ENCODE data around the gene SLC8A3. TPM values are rescaled to one million over a fixed set of nuclear protein-coding genes. Genes with fewer than 3 reads are reported as not detected.

Gene SLC8A3
- total and polyA plus RNA-seq, 2 of the 13 experiments (the other 11 are each of a cell fraction or from before 2014, with no cell fraction given) = 0.01 to 0.02 TPM

GRCh38 chr14:70045844-70046535 is 142.8 kb downstream of the SLC8A3 start (continued):
- TF ChIP-seq ZNF773 (CRISPR knock-in tag; IDR thresholded peaks at IDR 0.05; ENCODE audit: borderline replicate concordance) (no peak), KAT8 (CRISPR knock-in tag; IDR thresholded peaks at IDR 0.05) (peak; percentile 80), DNMT1 (CRISPR knock-in tag; IDR thresholded peaks at IDR 0.05) (no peak), TRAFD1 (CRISPR knock-in tag; IDR thresholded peaks at IDR 0.05; ENCODE audit: borderline replicate concordance) (peak; percentile 42; the same call in 1 of the 2 replicates), ERF (CRISPR knock-in tag; IDR thresholded peaks at IDR 0.05) (peak; percentile 81), ZNF350 (CRISPR knock-in tag; IDR thresholded peaks at IDR 0.05; ENCODE audit: borderline replicate concordance, low read depth) (peak; percentile 71; the same call in 1 of the 2 replicates), RORA (CRISPR knock-in tag; IDR thresholded peaks at IDR 0.05) (no peak), ZNF709 (CRISPR knock-in tag; IDR thresholded peaks at IDR 0.05) (peak; percentile 77), YEATS2 (CRISPR knock-in tag; IDR thresholded peaks at IDR 0.05; ENCODE audit: borderline replicate concordance) (peak; percentile 62; the same call in 1 of the 2 replicates), MAF1 (CRISPR knock-in tag; IDR thresholded peaks at IDR 0.05; ENCODE audit: borderline replicate concordance) (no peak), GLI4 (CRISPR knock-in tag; IDR thresholded peaks at IDR 0.05; ENCODE audit: borderline replicate concordance) (no peak), ZNF260 (CRISPR knock-in tag; IDR thresholded peaks at IDR 0.05; ENCODE audit: borderline replicate concordance, low read depth) (no peak), ZNF879 (CRISPR knock-in tag; IDR thresholded peaks at IDR 0.05) (0 out of 2 replicates have a peak, but pooled peaks have one; percentile 67), AHR (CRISPR knock-in tag; IDR thresholded peaks at IDR 0.05) (0 out of 2 replicates have a peak, but pooled peaks have one; percentile 24), ZNF652 (CRISPR knock-in tag; IDR thresholded peaks at IDR 0.05; ENCODE audit: borderline replicate concordance, low read depth) (no peak), ZNF572 (CRISPR knock-in tag; IDR thresholded peaks at IDR 0.05) (0 out of 2 replicates have a peak, but pooled peaks have one; percentile 16), ZNF556 (CRISPR knock-in tag; IDR thresholded peaks at IDR 0.05; ENCODE audit: borderline replicate concordance) (peak; percentile 84; the same call in 1 of the 2 replicates), TCF7L2 (IDR thresholded peaks at IDR 0.05; ENCODE audit: low read depth, low read length) (no peak), PAWR (CRISPR knock-in tag; IDR thresholded peaks at IDR 0.05; ENCODE audit: borderline replicate concordance) (peak; percentile 92), FOXA1 (IDR thresholded peaks at IDR 0.05) (no peak), FOXA1 (CRISPR knock-in tag; IDR thresholded peaks at IDR 0.05) (peak; percentile 43; the same call in 1 of the 2 replicates), PCBP2 (optimal IDR thresholded peaks at IDR 0.05; ENCODE audit: low read depth, low read length, poor library complexity, severe bottlenecking) (no peak), GTF3A (CRISPR knock-in tag; conservative IDR thresholded peaks at IDR 0.05) (peak; percentile 75)
- TF ChIP-seq, protein P1, sequence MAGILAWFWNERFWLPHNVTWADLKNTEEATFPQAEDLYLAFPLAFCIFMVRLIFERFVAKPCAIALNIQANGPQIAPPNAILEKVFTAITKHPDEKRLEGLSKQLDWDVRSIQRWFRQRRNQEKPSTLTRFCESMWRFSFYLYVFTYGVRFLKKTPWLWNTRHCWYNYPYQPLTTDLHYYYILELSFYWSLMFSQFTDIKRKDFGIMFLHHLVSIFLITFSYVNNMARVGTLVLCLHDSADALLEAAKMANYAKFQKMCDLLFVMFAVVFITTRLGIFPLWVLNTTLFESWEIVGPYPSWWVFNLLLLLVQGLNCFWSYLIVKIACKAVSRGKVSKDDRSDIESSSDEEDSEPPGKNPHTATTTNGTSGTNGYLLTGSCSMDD (CRISPR knock-in tag; IDR thresholded peaks at IDR 0.05) = no peak
- TF ChIP-seq, protein P2, sequence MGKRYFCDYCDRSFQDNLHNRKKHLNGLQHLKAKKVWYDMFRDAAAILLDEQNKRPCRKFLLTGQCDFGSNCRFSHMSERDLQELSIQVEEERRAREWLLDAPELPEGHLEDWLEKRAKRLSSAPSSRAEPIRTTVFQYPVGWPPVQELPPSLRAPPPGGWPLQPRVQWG (CRISPR knock-in tag; IDR thresholded peaks at IDR 0.05; ENCODE audit: borderline replicate concordance, low read depth) = no peak
- TF ChIP-seq, protein P3, sequence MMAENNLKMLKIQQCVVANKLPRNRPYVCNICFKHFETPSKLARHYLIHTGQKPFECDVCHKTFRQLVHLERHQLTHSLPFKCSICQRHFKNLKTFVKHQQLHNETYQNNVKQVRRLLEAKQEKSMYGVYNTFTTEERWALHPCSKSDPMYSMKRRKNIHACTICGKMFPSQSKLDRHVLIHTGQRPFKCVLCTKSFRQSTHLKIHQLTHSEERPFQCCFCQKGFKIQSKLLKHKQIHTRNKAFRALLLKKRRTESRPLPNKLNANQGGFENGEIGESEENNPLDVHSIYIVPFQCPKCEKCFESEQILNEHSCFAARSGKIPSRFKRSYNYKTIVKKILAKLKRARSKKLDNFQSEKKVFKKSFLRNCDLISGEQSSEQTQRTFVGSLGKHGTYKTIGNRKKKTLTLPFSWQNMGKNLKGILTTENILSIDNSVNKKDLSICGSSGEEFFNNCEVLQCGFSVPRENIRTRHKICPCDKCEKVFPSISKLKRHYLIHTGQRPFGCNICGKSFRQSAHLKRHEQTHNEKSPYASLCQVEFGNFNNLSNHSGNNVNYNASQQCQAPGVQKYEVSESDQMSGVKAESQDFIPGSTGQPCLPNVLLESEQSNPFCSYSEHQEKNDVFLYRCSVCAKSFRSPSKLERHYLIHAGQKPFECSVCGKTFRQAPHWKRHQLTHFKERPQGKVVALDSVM (CRISPR knock-in tag; IDR thresholded peaks at IDR 0.05) = peak; percentile 27; the same call in 1 of the 2 replicates
